Upper lobe of right lung (tissue), 1 donor: Measurements from ENCODE around the gene TIMM22. TPM values are rescaled to one million over a fixed set of nuclear protein-coding genes. Genes with fewer than 3 reads are reported as not detected.
"Not testable (repeated sequence)": the region's sequence is repeated elsewhere in the genome, so short reads cannot be mapped to it uniquely, and the experiment has no call there.

ENCODE experiments used
- ATAC-seq: fragments of 200-7000 bp; cut with Tn5 transposase; one replicate; pipeline ENCODE4 v1.9.1; 2020; ENCODE audit warnings: mild to moderate bottlenecking, moderate library complexity
- DNase-seq: peaks from one replicate; pipeline ENCODE4 v3.0.0-alpha.2; 2020
- H3K27ac ChIP-seq: fragments of 200-600 bp; one replicate; pipeline ENCODE4 v1.8.0; 2022
- H3K27me3 ChIP-seq: fragments of 200-600 bp; one replicate; pipeline ENCODE4 v1.8.0; 2022; ENCODE audit warnings: mild to moderate bottlenecking
- H3K36me3 ChIP-seq: fragments of 200-600 bp; one replicate; pipeline ENCODE4 v1.8.0; 2022
- H3K4me1 ChIP-seq: fragments of 200-600 bp; one replicate; pipeline ENCODE4 v1.8.0; 2022
- H3K4me3 ChIP-seq: fragments of 200-600 bp; one replicate; pipeline ENCODE4 v1.8.0; 2022; ENCODE audit warnings: mild to moderate bottlenecking
- H3K9me3 ChIP-seq: fragments of 200-600 bp; one replicate; pipeline ENCODE4 v1.8.0; 2022
- intact Hi-C: fragments of 100-400 bp; cut with DNase I; formaldehyde crosslinking; loops from one replicate; pipeline ENCODE4 v1.11.0; 2022
- total RNA-seq: library from RNA; stranded (reverse); fragmentation: NEBNext Ultra II Directional; extraction: Animal tissue kit (Norgen Biotek cat#: 25700); gene quantifications from one replicate; pipeline ENCODE4 v1.2.1, GENCODE V29; 2021
- TF ChIP-seq, protein P1 (sequence below): fragments of 200-600 bp; IDR thresholded peaks from one replicate; pipeline ENCODE4 v1.8.0; 2022; ENCODE audit warnings: antibody characterized with exemption
- donor health status: DM: no; HTN: yes; CAD: no; lungs with severe emphysema.

Gene TIMM22
- total RNA-seq, 1 donor from 2014 or later, result 10.7 TPM

DNA sequence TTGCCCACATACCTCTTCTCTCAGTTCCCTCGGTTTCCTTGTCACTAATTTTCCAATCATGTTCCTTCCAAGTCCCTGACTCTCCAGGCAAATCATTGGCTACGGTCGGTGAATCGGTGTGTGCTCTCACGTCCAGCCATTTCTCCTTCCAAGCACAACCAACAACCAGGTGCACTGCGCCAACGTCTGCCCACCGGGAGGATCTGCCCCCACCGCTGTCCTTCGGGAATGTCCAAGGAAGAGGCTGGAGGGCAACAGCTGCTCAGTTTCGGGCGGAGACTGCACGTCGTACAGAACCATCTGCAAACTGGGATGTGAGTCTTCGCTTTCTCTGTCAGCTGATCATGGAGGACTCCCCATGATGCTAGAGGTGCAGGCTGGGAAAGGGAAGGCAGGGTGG is 9.0 kb upstream of the TIMM22 start:
- ATAC-seq, result no peak

DNA sequence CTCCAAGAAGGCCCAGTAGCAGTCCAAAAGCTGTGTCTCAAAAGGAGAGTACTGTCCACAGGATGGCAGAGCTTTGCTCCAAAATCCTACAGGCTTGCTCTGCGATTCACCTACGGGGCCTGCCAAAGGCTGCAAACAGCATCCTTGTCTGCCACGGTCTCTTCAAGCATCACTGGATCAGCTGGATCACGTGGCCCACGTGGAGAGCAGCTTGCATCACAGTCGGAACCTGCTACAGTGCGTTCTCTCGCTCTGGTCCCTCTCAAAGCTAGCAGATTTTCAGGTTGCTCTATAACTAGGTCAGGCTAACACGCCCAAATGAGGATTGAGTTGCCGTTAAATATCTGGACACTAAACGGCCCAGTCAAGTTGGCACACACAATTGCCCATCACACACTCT is 8.4 kb upstream of the TIMM22 start:
- no peak for DNase-seq
- ATAC-seq, result no peak

More for the DNA sequence above, 9.0 kb upstream of the TIMM22 start:
- H3K27me3 ChIP-seq, result no peaks in the 10 kb centered on the region
- TF ChIP-seq, protein P1, sequence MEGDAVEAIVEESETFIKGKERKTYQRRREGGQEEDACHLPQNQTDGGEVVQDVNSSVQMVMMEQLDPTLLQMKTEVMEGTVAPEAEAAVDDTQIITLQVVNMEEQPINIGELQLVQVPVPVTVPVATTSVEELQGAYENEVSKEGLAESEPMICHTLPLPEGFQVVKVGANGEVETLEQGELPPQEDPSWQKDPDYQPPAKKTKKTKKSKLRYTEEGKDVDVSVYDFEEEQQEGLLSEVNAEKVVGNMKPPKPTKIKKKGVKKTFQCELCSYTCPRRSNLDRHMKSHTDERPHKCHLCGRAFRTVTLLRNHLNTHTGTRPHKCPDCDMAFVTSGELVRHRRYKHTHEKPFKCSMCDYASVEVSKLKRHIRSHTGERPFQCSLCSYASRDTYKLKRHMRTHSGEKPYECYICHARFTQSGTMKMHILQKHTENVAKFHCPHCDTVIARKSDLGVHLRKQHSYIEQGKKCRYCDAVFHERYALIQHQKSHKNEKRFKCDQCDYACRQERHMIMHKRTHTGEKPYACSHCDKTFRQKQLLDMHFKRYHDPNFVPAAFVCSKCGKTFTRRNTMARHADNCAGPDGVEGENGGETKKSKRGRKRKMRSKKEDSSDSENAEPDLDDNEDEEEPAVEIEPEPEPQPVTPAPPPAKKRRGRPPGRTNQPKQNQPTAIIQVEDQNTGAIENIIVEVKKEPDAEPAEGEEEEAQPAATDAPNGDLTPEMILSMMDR, result no peak
- H3K4me3 ChIP-seq, result no peak overlapping the region
- intact Hi-C loops, result loop anchor here (5.0 kb wide), 1 partner anchor 196 kb away; no protein-coding TSS in a partner anchor
- H3K36me3 ChIP-seq, result no peaks in the 10 kb centered on the region
- DNase-seq, result no peak
- H3K4me1 ChIP-seq, result no peaks in the 10 kb centered on the region
- H3K27ac ChIP-seq, result no peak overlapping the region
- H3K9me3 ChIP-seq, result no peaks in the 10 kb centered on the region

DNA sequence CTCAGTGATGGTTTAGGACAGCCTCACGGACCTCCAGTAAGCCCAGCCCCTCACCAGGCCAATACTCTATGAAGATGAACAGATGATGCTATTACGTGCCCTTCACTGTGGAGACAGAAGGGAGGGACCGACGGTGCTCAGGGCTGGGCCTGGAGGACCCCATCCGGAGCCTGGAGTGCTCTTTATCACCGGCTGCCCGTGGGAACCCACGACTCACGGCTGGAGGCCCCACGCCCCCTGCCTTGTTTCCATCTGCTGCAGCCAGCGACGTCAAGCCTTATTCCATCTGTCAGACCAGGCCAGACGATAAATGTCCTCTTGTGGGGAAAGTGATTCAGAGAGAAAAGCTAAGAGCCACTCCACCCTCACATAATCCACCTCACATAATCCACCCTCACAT is 4.0 kb upstream of the TIMM22 start:
- H3K9me3 ChIP-seq, result no peaks in the 10 kb centered on the region
- intact Hi-C loops, result no loop called here
- peaks cover 4% of the 10 kb centered on the region for H3K4me1 ChIP-seq
- no peak overlapping the region for H3K4me3 ChIP-seq
- DNase-seq, result no peak
- no peak overlapping the region for H3K27ac ChIP-seq
- TF ChIP-seq, protein P1, result no peak
- no peaks in the 10 kb centered on the region for H3K36me3 ChIP-seq
- H3K27me3 ChIP-seq, result no peaks in the 10 kb centered on the region
- no peak for ATAC-seq

More for the DNA sequence above, 8.4 kb upstream of the TIMM22 start:
- no peaks in the 10 kb centered on the region for H3K27me3 ChIP-seq
- no peak overlapping the region for H3K4me3 ChIP-seq
- intact Hi-C loops, result loop anchor here (5.0 kb wide), 1 partner anchor 196 kb away; no protein-coding TSS in a partner anchor
- H3K27ac ChIP-seq, result no peak overlapping the region
- H3K4me1 ChIP-seq, result no peaks in the 10 kb centered on the region
- no peaks in the 10 kb centered on the region for H3K36me3 ChIP-seq
- H3K9me3 ChIP-seq, result no peaks in the 10 kb centered on the region
- TF ChIP-seq, protein P1, result no peak

- intact Hi-C loops, H3K27me3 ChIP-seq: not testable (repeated sequence)
Observed at GRCh38 chr17:995324-995723, 1.6 kb upstream of the TIMM22 start.

DNA sequence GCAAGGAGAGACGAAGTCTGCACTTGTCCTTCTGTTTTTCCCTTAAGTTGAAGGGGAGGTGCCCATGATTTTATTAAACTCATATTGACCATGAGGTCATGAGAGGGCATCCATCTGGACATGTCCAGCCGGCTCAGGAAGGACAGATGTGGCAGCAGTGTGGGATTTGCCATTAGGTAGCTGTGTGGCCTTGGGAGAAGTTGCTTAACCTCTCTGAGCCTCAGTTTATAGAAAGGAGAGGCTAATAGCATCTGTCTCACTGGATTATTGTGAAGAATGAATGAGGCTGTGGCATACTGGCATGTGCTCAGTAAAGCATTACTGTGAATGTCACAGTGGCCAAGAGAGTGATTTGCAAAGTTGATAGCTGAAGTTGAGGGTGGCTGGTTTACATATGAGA is 1.2 kb downstream of the TIMM22 start:
- DNase-seq, result no peak
- TF ChIP-seq, protein P1, result no peak
- Histone ChIP-seq H3K27me3 (no peaks in the 10 kb centered on the region), H3K4me1 (peaks cover 42% of the 10 kb centered on the region), H3K27ac (no peak overlapping the region), H3K4me3 (peak overlapping the region; percentile 99), H3K9me3 (no peaks in the 10 kb centered on the region), H3K36me3 (peaks cover 35% of the 10 kb centered on the region)
- ATAC-seq, result no peak
- intact Hi-C loops, result no loop called here

More at GRCh38 chr17:995324-995723, 1.6 kb upstream of the TIMM22 start:
- not testable (repeated sequence) for H3K27ac ChIP-seq, H3K4me3 ChIP-seq, ATAC-seq, H3K9me3 ChIP-seq, DNase-seq
- Histone ChIP-seq H3K4me1 (peaks cover 16% of the 10 kb centered on the region), H3K36me3 (peaks cover 11% of the 10 kb centered on the region)

GRCh38 chr17:1000597-1001461 is 3.9 kb downstream of the TIMM22 start:
- ATAC-seq (no peak), DNase-seq (no peak)
- H3K4me1 ChIP-seq, result peaks cover 65% of the 10 kb centered on the region
- no peaks in the 10 kb centered on the region for H3K9me3 ChIP-seq
- intact Hi-C loops, result no loop called here
- H3K36me3 ChIP-seq, result peaks cover 61% of the 10 kb centered on the region
- TF ChIP-seq, protein P1, result no peak
- no peak overlapping the region for H3K4me3 ChIP-seq
- H3K27ac ChIP-seq, result peak overlapping the region; percentile 71
- no peaks in the 10 kb centered on the region for H3K27me3 ChIP-seq
